Tibial nerve (tissue), 4 donors: ENCODE results near the gene LRP3. TPM values are rescaled to one million over a fixed set of nuclear protein-coding genes. Genes with fewer than 3 reads are reported as not detected.

ENCODE experiments used
- DNase-seq, 2 donors: peaks; one replicate each; pipeline ENCODE4 v3.0.0-alpha.2; 2019; ENCODE audit warnings: low spot score in 2 of 2
- H3K27ac ChIP-seq, 4 donors: fragments of 200-600 bp; sonication (generic) in 3 of 4; one replicate each; pipeline ENCODE4 v1.5.1; 2017 to 2019; ENCODE audit warnings: mild to moderate bottlenecking in 1 of 4
- H3K27me3 ChIP-seq, 2 donors: fragments of 200-600 bp; sonication (generic) in 1 of 2; one replicate each; pipeline versions ENCODE4 v1.5.1 to v1.6.0; 2017 to 2019
- H3K36me3 ChIP-seq, 3 donors: fragments of 200-600 bp; sonication (generic); one replicate each; pipeline ENCODE4 v1.5.1; 2018 to 2019
- H3K4me1 ChIP-seq, 4 donors: fragments of 200-600 bp; sonication (generic) in 3 of 4; one replicate each; pipeline ENCODE4 v1.5.1; 2017 to 2019
- H3K4me3 ChIP-seq, 4 donors: fragments of 200-600 bp; sonication (generic) in 3 of 4; one replicate each; pipeline ENCODE4 v1.5.1; 2017 to 2019; ENCODE audit warnings: mild to moderate bottlenecking in 1 of 4, moderate library complexity in 1 of 4
- H3K9me3 ChIP-seq, 4 donors: fragments of 200-600 bp; sonication (generic) in 3 of 4; one replicate each; pipeline ENCODE4 v1.5.1; 2017 to 2019
- EP300 ChIP-seq, 2 donors: sonication (generic); formaldehyde crosslinking; IDR thresholded peaks; one replicate each; pipeline ENCODE4 v1.6.1; 2017; ENCODE audit warnings: antibody characterized with exemption in 2 of 2, mild to moderate bottlenecking in 1 of 2
- POLR2A ChIP-seq, 2 donors: fragments of 450-650 bp; IDR thresholded peaks; one replicate each; pipeline ENCODE4 v1.6.1; 2017; ENCODE audit warnings: antibody characterized with exemption in 2 of 2, mild to moderate bottlenecking in 2 of 2, moderate library complexity in 2 of 2
- WGBS, 2 donors: methylation state at CpG; one replicate each; pipeline ENCODE4 v1.1.5; 2018; 5-methylcytosine and 5-hydroxymethylcytosine counted together
- total RNA-seq, 4 donors: library from RNA; depleted of rRNA; stranded (reverse); fragments of >200 nt; gene quantifications; one replicate each; pipeline ENCODE4 v1.1.0, GENCODE V29; 2016
- TF ChIP-seq, protein P1 (sequence below), 5 experiments: fragments of 200-600 bp in 3 of 5; fragments of 450-650 bp in 2 of 5; sonication (generic) in 3 of 5; IDR thresholded peaks; one replicate each; pipeline ENCODE4 v1.5.1; 2016 to 2019; ENCODE audit warnings: antibody characterized with exemption in 5 of 5, mild to moderate bottlenecking in 3 of 5, moderate library complexity in 2 of 5

The LRP3 gene
- total RNA-seq, 4 donors from 2014 or later: 19.0 to 39.0 (median 30.2) TPM

DNA sequence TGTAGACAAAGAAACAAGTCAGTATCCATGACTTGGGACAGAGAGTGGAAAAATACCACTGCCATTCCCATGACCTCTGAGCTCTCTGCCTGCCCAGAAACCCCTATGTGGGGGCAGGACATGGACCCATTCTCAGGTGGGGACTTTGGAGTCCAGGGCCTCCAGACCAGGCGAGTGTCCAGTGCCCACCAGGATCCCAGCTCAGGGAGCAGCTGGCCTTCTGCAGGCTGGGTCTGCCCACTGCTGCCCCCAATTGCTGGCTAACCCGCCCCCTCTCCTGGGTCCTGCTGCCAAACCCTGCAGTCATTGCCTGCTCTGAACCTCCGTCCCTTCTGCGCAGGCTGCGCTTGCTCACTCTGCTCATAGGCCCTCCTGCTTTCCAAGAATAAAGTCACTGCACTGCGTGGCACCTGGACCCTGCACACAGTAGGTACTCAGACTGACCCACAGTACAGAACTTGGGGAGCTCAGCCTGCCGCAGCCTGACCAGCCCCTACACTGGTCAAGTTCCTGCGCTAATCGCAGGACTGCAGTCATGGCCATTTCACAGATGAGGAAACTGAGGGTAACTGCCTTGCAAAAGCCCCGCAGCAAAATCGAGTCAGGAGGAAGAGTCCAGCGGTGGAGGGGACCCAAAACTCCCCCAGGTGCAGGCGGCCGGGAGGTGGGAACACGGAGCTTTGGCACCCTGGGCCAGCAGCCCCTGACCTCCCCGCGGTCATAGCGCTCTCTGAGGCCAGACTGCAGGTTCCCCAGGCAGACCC lies 30.7 kb downstream of the LRP3 start:
- H3K4me3 ChIP-seq: peak overlapping the region in 1 of 4 donors; percentile 32
- DNase-seq: no peak
- 71 to 75% methylated on average over 8 to 16 of the region's 18 CpGs for WGBS, 2 donors
- peaks cover 0 to 33% (median 7%) of the 10 kb centered on the region in 4 donors for H3K9me3 ChIP-seq
- peaks cover 0 to 57% of the 10 kb centered on the region in 2 donors for H3K27me3 ChIP-seq
- no peaks in the 10 kb centered on the region for H3K36me3 ChIP-seq
- H3K27ac ChIP-seq: no peak overlapping the region
- TF ChIP-seq EP300 (IDR thresholded peaks at IDR 0.05) (no peak), POLR2A (IDR thresholded peaks at IDR 0.05) (no peak)
- TF ChIP-seq, protein P1, sequence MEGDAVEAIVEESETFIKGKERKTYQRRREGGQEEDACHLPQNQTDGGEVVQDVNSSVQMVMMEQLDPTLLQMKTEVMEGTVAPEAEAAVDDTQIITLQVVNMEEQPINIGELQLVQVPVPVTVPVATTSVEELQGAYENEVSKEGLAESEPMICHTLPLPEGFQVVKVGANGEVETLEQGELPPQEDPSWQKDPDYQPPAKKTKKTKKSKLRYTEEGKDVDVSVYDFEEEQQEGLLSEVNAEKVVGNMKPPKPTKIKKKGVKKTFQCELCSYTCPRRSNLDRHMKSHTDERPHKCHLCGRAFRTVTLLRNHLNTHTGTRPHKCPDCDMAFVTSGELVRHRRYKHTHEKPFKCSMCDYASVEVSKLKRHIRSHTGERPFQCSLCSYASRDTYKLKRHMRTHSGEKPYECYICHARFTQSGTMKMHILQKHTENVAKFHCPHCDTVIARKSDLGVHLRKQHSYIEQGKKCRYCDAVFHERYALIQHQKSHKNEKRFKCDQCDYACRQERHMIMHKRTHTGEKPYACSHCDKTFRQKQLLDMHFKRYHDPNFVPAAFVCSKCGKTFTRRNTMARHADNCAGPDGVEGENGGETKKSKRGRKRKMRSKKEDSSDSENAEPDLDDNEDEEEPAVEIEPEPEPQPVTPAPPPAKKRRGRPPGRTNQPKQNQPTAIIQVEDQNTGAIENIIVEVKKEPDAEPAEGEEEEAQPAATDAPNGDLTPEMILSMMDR (IDR thresholded peaks at IDR 0.05): no peak
- H3K4me1 ChIP-seq: peaks cover 0 to 24% (median 6%) of the 10 kb centered on the region in 4 donors

DNA sequence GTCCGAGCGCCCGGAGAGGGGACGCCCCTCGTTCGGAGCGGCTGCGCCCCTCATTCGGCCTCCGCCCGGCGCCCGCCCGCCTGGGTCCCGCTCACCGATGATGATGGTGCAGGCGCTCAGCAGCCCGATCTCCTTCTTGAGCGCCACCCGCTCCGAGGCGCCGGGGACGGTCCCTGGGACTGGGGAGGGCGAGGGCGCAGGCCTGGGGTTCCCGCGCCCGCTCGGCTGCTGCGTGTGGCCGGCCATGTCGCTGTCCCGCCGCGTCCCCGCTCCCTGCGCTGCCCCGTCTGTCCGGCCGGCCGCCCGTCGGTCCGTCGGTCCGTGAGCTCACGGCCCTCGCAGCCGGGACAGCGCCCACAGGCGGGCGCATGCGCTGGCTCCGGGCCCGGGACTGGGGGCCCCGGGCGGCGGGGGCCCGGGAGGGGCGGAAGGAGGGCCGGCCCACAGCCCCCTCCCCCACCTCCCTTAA lies 31.4 kb downstream of the LRP3 start, which contains the start of gene SLC7A10:
Gene SLC7A10, minus strand, starts transcription at position 393 of the 469 bp plus-strand sequence. Its CDS starts 147 bp downstream, at position 246.
- TF ChIP-seq POLR2A (IDR thresholded peaks at IDR 0.05) (no peak), EP300 (IDR thresholded peaks at IDR 0.05) (no peak)
- TF ChIP-seq, protein P1 (IDR thresholded peaks at IDR 0.05): no peak
- 0 to 4% methylated on average over 19 to 45 of the region's 62 CpGs for WGBS, 2 donors
- H3K4me3 ChIP-seq: peak within 1 kb of the TSS in 2 of 4 donors; percentile 6 to 34
- H3K27me3 ChIP-seq: peaks cover 0 to 59% of the 10 kb centered on the region in 2 donors
- no peak within 1 kb of the TSS for H3K27ac ChIP-seq
- peaks cover 0 to 36% (median 7%) of the 10 kb centered on the region in 4 donors for H3K9me3 ChIP-seq
- no peak for DNase-seq
- peaks cover 0 to 24% (median 6%) of the 10 kb centered on the region in 4 donors for H3K4me1 ChIP-seq
- H3K36me3 ChIP-seq: no peaks in the 10 kb centered on the region

DNA sequence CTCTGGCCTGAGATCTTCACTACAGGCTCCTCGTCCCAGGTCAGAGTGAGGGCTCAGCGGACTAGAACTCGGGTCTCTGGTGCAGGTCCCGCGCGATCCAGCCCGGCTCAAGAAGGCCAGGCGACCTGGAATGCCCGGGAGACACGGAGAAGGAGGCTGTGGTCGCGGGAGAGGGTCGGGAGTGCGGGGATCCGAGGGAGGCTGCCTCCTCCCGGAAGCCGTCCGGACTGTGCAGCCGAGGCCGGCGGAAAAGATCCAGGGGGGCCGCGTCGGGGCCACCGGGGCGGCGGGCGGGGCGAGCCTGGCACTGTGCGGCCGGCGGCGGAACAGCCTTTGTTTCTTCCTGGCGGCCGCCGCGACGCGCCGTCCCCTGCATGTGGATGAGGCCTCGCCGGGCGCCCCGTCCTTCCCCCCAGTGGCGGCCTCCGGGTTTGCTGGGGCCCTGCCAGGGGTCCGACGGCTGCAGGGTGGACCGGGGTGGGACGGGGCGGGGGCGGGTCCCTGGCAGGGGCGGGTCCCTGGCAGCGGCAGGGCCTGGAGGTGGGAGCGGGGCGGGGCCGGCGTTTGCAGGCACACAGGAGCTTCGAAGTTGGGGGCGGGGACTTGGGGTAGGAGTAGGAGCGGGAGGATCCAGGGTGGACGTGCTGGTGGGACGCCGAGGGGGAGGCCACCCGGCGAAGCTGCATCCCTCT lies 32.6 kb downstream of the LRP3 start:
- Histone ChIP-seq H3K36me3 (no peaks in the 10 kb centered on the region), H3K4me3 (peak overlapping the region in 2 of 4 donors; percentile 6 to 34), H3K27me3 (peaks cover 0 to 64% of the 10 kb centered on the region in 2 donors), H3K27ac (no peak overlapping the region), H3K4me1 (peaks cover 0 to 24% (median 6%) of the 10 kb centered on the region in 4 donors), H3K9me3 (peaks cover 0 to 36% (median 7%) of the 10 kb centered on the region in 4 donors)
- no peak for TF ChIP-seq EP300 (IDR thresholded peaks at IDR 0.05)
- no peak for TF ChIP-seq POLR2A (IDR thresholded peaks at IDR 0.05)
- TF ChIP-seq, protein P1 (IDR thresholded peaks at IDR 0.05): no peak
- no peak for DNase-seq
- 3 to 5% methylated on average over 7 to 47 of the region's 66 CpGs for WGBS, 2 donors

DNA sequence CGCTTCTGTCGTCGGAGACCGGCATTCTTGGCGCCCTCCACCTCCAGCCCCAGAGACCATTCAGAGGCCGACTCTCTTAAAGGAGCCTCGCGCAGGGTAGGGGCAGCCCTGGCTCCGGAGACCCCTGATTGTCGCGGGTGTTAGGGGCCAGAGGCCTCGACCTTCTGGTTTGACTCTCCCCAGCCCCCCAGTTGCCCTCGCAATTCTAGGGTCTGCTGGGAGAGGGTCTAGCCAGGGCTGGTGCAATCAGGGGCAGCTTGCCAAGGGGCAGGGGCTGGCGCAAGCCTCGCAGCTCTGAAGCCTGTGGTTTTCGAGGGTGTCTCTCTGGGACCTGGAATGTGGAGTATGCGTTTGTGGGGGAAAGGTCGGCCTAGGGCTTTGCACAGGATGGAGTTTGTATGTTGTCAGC lies 33.1 kb downstream of the LRP3 start:
- Histone ChIP-seq H3K4me1 (peaks cover 0 to 24% (median 6%) of the 10 kb centered on the region in 4 donors), H3K27ac (no peak overlapping the region), H3K27me3 (peaks cover 0 to 64% of the 10 kb centered on the region in 2 donors), H3K4me3 (peak overlapping the region in 1 of 4 donors; percentile 34), H3K36me3 (no peaks in the 10 kb centered on the region), H3K9me3 (peaks cover 0 to 36% (median 7%) of the 10 kb centered on the region in 4 donors)
- WGBS, 2 donors: 13 to 36% methylated on average over 6 to 18 of the region's 18 CpGs
- TF ChIP-seq, protein P1 (IDR thresholded peaks at IDR 0.05): no peak
- TF ChIP-seq EP300 (IDR thresholded peaks at IDR 0.05) (no peak), POLR2A (IDR thresholded peaks at IDR 0.05) (no peak)
- no peak for DNase-seq
